PC-9 (cell line): ENCODE results near the gene ISG20. TPM values are rescaled to one million over a fixed set of nuclear protein-coding genes. Genes with fewer than 3 reads are reported as not detected.

Experiments
- BruUV-seq: library from RNA; stranded (reverse); fragments of 400-500 nt; replicated peaks from 2 replicates; lab custom pipeline; 2021; lab: Mats Ljungman, UMichigan
- CTCF ChIA-PET: fragments of 300-600 bp; sonication (Branson Sonifier 250); formaldehyde crosslinking; loops from one replicate; lab custom pipeline; 2022; ENCODE audit warnings: antibody characterized with exemption; lab: Charles Lee
- POLR2A ChIA-PET: fragments of 300-600 bp; sonication (Branson Sonifier 250); formaldehyde crosslinking; loops from one replicate; lab custom pipeline; 2022; ENCODE audit warnings: antibody characterized with exemption; ENCODE audit not compliant: unreplicated experiment; lab: Charles Lee
- DNase-seq, 2 experiments: peaks; one replicate each; pipeline versions ENCODE4 v3.0.0 to v3.0.0-alpha.2; 2015 to 2022; ENCODE audit warnings: mixed read lengths in 1 of 2
- H2AFZ ChIP-seq: fragments of 200-600 bp; sonication (generic); 2 replicates; pipeline ENCODE4 v1.8.1; 2017; ENCODE audit warnings: antibody characterized with exemption
- H3F3A ChIP-seq: fragments of 200-600 bp; sonication (generic); 2 replicates; pipeline ENCODE4 v1.8.1; 2017; ENCODE audit warnings: antibody characterized with exemption, mild to moderate bottlenecking, low read depth; ENCODE audit not compliant: insufficient read depth
- H3K27ac ChIP-seq: fragments of 200-600 bp; sonication (generic); 2 replicates; pipeline ENCODE4 v1.6.1; 2016; ENCODE audit warnings: mixed run types
- H3K27me3 ChIP-seq: fragments of 200-600 bp; sonication (generic); 2 replicates; pipeline ENCODE4 v1.6.1; 2016; ENCODE audit warnings: low read depth, mixed run types; ENCODE audit not compliant: insufficient read depth
- H3K36me3 ChIP-seq: fragments of 200-600 bp; sonication (generic); 2 replicates; pipeline ENCODE4 v1.6.1; 2016; ENCODE audit warnings: low read depth, mixed run types
- H3K4me1 ChIP-seq: fragments of 200-600 bp; sonication (generic); replicated peaks from 2 replicates; pipeline ENCODE4 v1.6.1; 2016; ENCODE audit warnings: mixed run types; ENCODE audit not compliant: insufficient read depth
- H3K4me2 ChIP-seq: fragments of 200-600 bp; sonication (generic); 2 replicates; pipeline ENCODE4 v1.6.1; 2017; ENCODE audit warnings: mixed run types
- H3K4me3 ChIP-seq: fragments of 200-600 bp; sonication (generic); 2 replicates; pipeline ENCODE4 v1.6.1; 2016; ENCODE audit warnings: mixed run types
- H3K79me2 ChIP-seq: fragments of 200-600 bp; sonication (generic); 2 replicates; pipeline ENCODE4 v1.6.1; 2017; ENCODE audit warnings: low read depth, mixed run types
- H3K9me2 ChIP-seq: fragments of 200-600 bp; sonication (generic); 2 replicates; pipeline ENCODE4 v1.8.1; 2017; ENCODE audit warnings: mild to moderate bottlenecking; ENCODE audit not compliant: insufficient read depth
- H3K9me3 ChIP-seq: fragments of 200-600 bp; sonication (generic); 2 replicates; pipeline ENCODE4 v1.8.1; 2016; ENCODE audit warnings: low read depth; ENCODE audit not compliant: insufficient read depth
- H4K20me1 ChIP-seq: fragments of 200-600 bp; sonication (generic); 2 replicates; pipeline ENCODE4 v1.8.1; 2017; ENCODE audit not compliant: insufficient read depth
- EZH2 ChIP-seq: fragments of 200-600 bp; sonication (generic); IDR thresholded peaks from 2 replicates; pipeline ENCODE4 v1.8.0; 2017; ENCODE audit warnings: antibody characterized with exemption, low read depth
- intact Hi-C: fragments of 100-400 bp; cut with micrococcal nuclease; formaldehyde crosslinking; loops from one replicate; pipeline ENCODE4 v1.10.0; 2022; ENCODE audit not compliant: unreplicated experiment
- total RNA-seq: library from RNA; stranded (reverse); gene quantifications from 2 replicates; pipeline ENCODE4 v1.2.3, GENCODE V29; 2021
- TF ChIP-seq, protein P1 (sequence below): fragments of 200-600 bp; sonication (generic); conservative IDR thresholded peaks from 2 replicates; pipeline ENCODE4 v1.6.1; 2017; ENCODE audit warnings: mixed run types, antibody characterized with exemption, mild to moderate bottlenecking, moderate library complexity

ISG20 gene
- total RNA-seq, 1 experiment from 2014 or later: 2.5 TPM

DNA sequence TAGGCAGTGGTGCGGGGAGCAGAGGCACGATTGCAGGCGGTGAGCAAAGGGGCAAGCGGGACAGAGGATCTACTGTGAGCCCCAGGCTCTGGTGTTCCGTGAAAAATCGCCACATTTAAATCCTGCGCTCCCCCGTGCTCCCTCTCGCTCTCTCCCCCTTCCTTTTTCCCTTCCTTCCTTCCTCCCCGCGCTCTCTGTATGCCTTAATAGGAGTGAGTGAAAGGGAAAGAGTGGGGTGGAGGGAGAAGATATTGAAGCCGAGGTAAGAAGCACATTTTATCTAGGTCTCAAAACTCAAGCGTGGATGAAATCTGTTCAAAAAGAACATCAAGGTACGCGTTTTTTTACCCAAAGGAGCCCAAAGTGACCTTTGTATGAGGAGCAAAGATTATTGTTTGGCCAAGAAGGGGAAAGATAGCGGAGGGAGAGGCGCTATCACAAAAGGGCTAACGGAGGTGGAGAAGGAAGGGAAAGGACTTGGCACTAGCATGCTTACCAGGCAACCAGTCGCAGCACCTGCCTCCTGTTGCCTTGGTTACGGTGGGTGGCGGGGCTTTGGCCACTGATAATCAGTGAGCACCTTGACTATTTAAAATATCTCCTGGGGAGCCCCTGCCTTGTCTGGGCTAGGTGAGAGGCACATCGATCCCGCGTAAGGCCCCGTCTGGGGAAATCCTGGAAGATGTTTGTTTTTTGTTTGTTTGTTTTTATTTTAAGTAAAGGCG is 32.6 kb upstream of the ISG20 start:
- H3F3A ChIP-seq: no peaks in the 10 kb centered on the region
- H3K36me3 ChIP-seq: no peaks in the 10 kb centered on the region
- H3K27me3 ChIP-seq: peaks cover 61% of the 10 kb centered on the region
- no peak overlapping the region for H2AFZ ChIP-seq
- ChIA-PET CTCF (no interaction called here), POLR2A (no interaction called here)
- no peak for DNase-seq
- H3K4me1 ChIP-seq: no peaks in the 10 kb centered on the region
- H3K79me2 ChIP-seq: no peaks in the 10 kb centered on the region
- no peak overlapping the region for H3K4me3 ChIP-seq
- H3K4me2 ChIP-seq: no peak overlapping the region
- H3K9me2 ChIP-seq: no peaks in the 10 kb centered on the region
- H3K9me3 ChIP-seq: no peaks in the 10 kb centered on the region
- TF ChIP-seq, protein P1, sequence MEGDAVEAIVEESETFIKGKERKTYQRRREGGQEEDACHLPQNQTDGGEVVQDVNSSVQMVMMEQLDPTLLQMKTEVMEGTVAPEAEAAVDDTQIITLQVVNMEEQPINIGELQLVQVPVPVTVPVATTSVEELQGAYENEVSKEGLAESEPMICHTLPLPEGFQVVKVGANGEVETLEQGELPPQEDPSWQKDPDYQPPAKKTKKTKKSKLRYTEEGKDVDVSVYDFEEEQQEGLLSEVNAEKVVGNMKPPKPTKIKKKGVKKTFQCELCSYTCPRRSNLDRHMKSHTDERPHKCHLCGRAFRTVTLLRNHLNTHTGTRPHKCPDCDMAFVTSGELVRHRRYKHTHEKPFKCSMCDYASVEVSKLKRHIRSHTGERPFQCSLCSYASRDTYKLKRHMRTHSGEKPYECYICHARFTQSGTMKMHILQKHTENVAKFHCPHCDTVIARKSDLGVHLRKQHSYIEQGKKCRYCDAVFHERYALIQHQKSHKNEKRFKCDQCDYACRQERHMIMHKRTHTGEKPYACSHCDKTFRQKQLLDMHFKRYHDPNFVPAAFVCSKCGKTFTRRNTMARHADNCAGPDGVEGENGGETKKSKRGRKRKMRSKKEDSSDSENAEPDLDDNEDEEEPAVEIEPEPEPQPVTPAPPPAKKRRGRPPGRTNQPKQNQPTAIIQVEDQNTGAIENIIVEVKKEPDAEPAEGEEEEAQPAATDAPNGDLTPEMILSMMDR: no peak
- TF ChIP-seq EZH2: no peak
- BruUV-seq: no TSS peak
- intact Hi-C loops: no loop called here
- H4K20me1 ChIP-seq: no peaks in the 10 kb centered on the region
- no peak overlapping the region for H3K27ac ChIP-seq

DNA sequence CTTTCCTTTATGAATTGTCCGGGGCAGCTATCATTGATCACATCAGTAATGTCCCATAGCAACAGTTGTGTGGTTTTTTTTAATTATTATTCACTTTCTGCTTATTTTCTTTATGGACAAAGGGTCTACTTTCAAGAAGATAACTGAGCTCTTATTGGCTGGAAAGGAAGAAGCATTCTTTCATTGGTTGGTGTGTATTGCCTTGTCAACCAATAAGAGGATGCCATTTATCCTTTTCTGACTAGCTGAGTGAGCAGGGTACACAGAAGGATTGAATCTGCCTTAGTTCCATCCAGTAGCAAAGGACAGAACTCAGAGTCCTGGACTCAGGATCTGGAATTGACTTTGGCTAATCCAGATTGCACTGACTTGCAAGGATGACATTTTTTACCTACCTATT is 30.9 kb upstream of the ISG20 start:
- no peak for DNase-seq
- no peaks in the 10 kb centered on the region for H3K9me2 ChIP-seq
- H3K9me3 ChIP-seq: no peaks in the 10 kb centered on the region
- H2AFZ ChIP-seq: no peak overlapping the region
- H3K4me2 ChIP-seq: no peak overlapping the region
- H3K4me1 ChIP-seq: no peaks in the 10 kb centered on the region
- H3K27me3 ChIP-seq: peaks cover 61% of the 10 kb centered on the region
- no peak overlapping the region for H3K27ac ChIP-seq
- POLR2A ChIA-PET: no interaction called here
- no peak overlapping the region for H3K4me3 ChIP-seq
- CTCF ChIA-PET: no interaction called here
- H3K36me3 ChIP-seq: no peaks in the 10 kb centered on the region
- intact Hi-C loops: no loop called here
- H4K20me1 ChIP-seq: no peaks in the 10 kb centered on the region
- no peaks in the 10 kb centered on the region for H3K79me2 ChIP-seq
- TF ChIP-seq, protein P1: no peak
- no peak for TF ChIP-seq EZH2
- H3F3A ChIP-seq: no peaks in the 10 kb centered on the region
- BruUV-seq: no TSS peak

DNA sequence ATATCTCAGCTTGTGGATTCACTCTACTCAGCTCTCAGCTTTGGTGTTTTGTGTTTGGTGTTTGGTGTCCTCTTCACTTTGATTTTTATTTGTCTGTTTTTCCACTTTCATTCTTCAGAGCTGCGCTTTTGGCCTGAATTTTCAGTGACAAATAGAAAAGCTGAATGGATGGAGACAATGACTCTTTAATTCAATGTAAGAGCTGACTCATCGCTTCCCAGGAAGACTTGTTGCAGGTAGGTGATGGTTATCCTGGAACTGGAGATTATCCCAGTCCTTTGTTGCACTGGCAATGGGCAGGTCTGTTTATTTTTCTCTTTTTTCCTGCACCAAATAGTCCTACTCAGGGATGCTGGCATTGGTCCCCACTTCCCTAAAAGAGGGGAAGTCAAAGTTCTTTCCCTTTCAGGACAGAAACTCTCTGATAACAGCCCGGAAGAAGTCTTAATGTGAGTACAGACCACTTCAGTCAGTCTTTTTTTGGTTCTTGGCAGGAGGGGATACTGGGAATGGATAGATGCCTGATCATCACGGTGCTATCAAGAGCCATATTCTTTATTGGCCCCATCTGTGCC is 30.1 kb upstream of the ISG20 start:
- TF ChIP-seq, protein P1: no peak
- TF ChIP-seq EZH2: no peak
- no peaks in the 10 kb centered on the region for H3K9me3 ChIP-seq
- no peak overlapping the region for H3K4me2 ChIP-seq
- H3K9me2 ChIP-seq: no peaks in the 10 kb centered on the region
- H3K4me1 ChIP-seq: no peaks in the 10 kb centered on the region
- ChIA-PET POLR2A (no interaction called here), CTCF (no interaction called here)
- no peak overlapping the region for H2AFZ ChIP-seq
- H3K4me3 ChIP-seq: no peak overlapping the region
- no peaks in the 10 kb centered on the region for H4K20me1 ChIP-seq
- peaks cover 57% of the 10 kb centered on the region for H3K27me3 ChIP-seq
- no peaks in the 10 kb centered on the region for H3K79me2 ChIP-seq
- BruUV-seq: no TSS peak
- H3F3A ChIP-seq: no peaks in the 10 kb centered on the region
- no peak for DNase-seq
- H3K27ac ChIP-seq: no peak overlapping the region
- H3K36me3 ChIP-seq: no peaks in the 10 kb centered on the region
- intact Hi-C loops: no loop called here
